ENCODE data around the gene SFTPD.
A peak's percentile ranks its signal among the peaks of the same experiment; 100 is the strongest.
"Not testable (repeated sequence)": the region's sequence is repeated elsewhere in the genome, so short reads cannot be mapped to it uniquely, and the experiment has no call there.

The SFTPD gene

GRCh38 chr10:79914512-79914911 lies 34.4 kb downstream of the SFTPD start:
- not testable (repeated sequence) for H3K4me3 ChIP-seq (ENCODE audit: low read length); H3K9me3 ChIP-seq (ENCODE audit: control insufficient read depth, insufficient read depth, low read length); H3K4me2 ChIP-seq (ENCODE audit: low read length); H4K20me1 ChIP-seq (ENCODE audit: control insufficient read depth, insufficient read depth, low read depth, low read length); H3F3A ChIP-seq (ENCODE audit: control insufficient read depth, insufficient read depth); H3K27ac ChIP-seq (ENCODE audit: low read depth, low read length); H3K9me2 ChIP-seq (replicated peaks; ENCODE audit: control insufficient read depth, low read length); H3K79me2 ChIP-seq (ENCODE audit: control insufficient read depth, low read length); H3K4me1 ChIP-seq (ENCODE audit: control insufficient read depth, low read length); H3K36me3 ChIP-seq (ENCODE audit: control insufficient read depth, low read length)
- peaks cover 17% of the 10 kb centered on the region for H3K27me3 ChIP-seq (ENCODE audit: control insufficient read depth, low read length)
- TF ChIP-seq CTCF (IDR thresholded peaks at IDR 0.05; ENCODE audit: low read depth, low read length, poor library complexity, severe bottlenecking): peak; percentile 32

GRCh38 chr10:79910836-79911235 lies 38.1 kb downstream of the SFTPD start:
- Histone ChIP-seq H3K9me2 (replicated peaks; ENCODE audit: control insufficient read depth, low read length) (no peaks in the 10 kb centered on the region), H3K4me1 (ENCODE audit: control insufficient read depth, low read length) (no peaks in the 10 kb centered on the region), H3K36me3 (ENCODE audit: control insufficient read depth, low read length) (no peaks in the 10 kb centered on the region), H3K9me3 (ENCODE audit: control insufficient read depth, insufficient read depth, low read length) (no peaks in the 10 kb centered on the region), H3F3A (ENCODE audit: control insufficient read depth, insufficient read depth) (no peaks in the 10 kb centered on the region), H3K27ac (ENCODE audit: low read depth, low read length) (no peak overlapping the region), H3K27me3 (ENCODE audit: control insufficient read depth, low read length) (peaks cover 17% of the 10 kb centered on the region), H3K79me2 (ENCODE audit: control insufficient read depth, low read length) (no peaks in the 10 kb centered on the region), H4K20me1 (ENCODE audit: control insufficient read depth, insufficient read depth, low read depth, low read length) (no peaks in the 10 kb centered on the region), H3K4me2 (ENCODE audit: low read length) (no peak overlapping the region), H3K4me3 (ENCODE audit: low read length) (no peak overlapping the region)
- TF ChIP-seq EZH2phosphoT487 (IDR thresholded peaks at IDR 0.05; ENCODE audit: borderline replicate concordance, low read length) (no peak), CTCF (IDR thresholded peaks at IDR 0.05; ENCODE audit: low read depth, low read length, poor library complexity, severe bottlenecking) (no peak)

- no peak for TF ChIP-seq EZH2phosphoT487 (IDR thresholded peaks at IDR 0.05; ENCODE audit: borderline replicate concordance, low read length)
- no peak for TF ChIP-seq CTCF (IDR thresholded peaks at IDR 0.05; ENCODE audit: low read depth, low read length, poor library complexity, severe bottlenecking)
- no peak overlapping the region for H3K4me2 ChIP-seq (ENCODE audit: low read length)
- no peaks in the 10 kb centered on the region for H3F3A ChIP-seq (ENCODE audit: control insufficient read depth, insufficient read depth)
Observed at GRCh38 chr10:79910344-79910743, 38.6 kb downstream of the SFTPD start.

More at GRCh38 chr10:79910344-79910743, 38.6 kb downstream of the SFTPD start:
- H4K20me1 ChIP-seq (ENCODE audit: control insufficient read depth, insufficient read depth, low read depth, low read length): no peaks in the 10 kb centered on the region
- H3K4me1 ChIP-seq (ENCODE audit: control insufficient read depth, low read length): no peaks in the 10 kb centered on the region
- peaks cover 19% of the 10 kb centered on the region for H3K27me3 ChIP-seq (ENCODE audit: control insufficient read depth, low read length)
- no peaks in the 10 kb centered on the region for H3K79me2 ChIP-seq (ENCODE audit: control insufficient read depth, low read length)
- H3K27ac ChIP-seq (ENCODE audit: low read depth, low read length): no peak overlapping the region
- no peak overlapping the region for H3K4me3 ChIP-seq (ENCODE audit: low read length)
- H3K9me3 ChIP-seq (ENCODE audit: control insufficient read depth, insufficient read depth, low read length): no peaks in the 10 kb centered on the region
- no peaks in the 10 kb centered on the region for H3K9me2 ChIP-seq (replicated peaks; ENCODE audit: control insufficient read depth, low read length)
- no peaks in the 10 kb centered on the region for H3K36me3 ChIP-seq (ENCODE audit: control insufficient read depth, low read length)
